Islet precursor cell (in vitro differentiated cells): ENCODE results near the gene LARP1B.
"Not testable (repeated sequence)": the region's sequence is repeated elsewhere in the genome, so short reads cannot be mapped to it uniquely, and the experiment has no call there.

ENCODE experiments used
- DNase-seq: peaks from one replicate; pipeline ENCODE4 v3.0.0-alpha.2; 2018

LARP1B gene

DNA sequence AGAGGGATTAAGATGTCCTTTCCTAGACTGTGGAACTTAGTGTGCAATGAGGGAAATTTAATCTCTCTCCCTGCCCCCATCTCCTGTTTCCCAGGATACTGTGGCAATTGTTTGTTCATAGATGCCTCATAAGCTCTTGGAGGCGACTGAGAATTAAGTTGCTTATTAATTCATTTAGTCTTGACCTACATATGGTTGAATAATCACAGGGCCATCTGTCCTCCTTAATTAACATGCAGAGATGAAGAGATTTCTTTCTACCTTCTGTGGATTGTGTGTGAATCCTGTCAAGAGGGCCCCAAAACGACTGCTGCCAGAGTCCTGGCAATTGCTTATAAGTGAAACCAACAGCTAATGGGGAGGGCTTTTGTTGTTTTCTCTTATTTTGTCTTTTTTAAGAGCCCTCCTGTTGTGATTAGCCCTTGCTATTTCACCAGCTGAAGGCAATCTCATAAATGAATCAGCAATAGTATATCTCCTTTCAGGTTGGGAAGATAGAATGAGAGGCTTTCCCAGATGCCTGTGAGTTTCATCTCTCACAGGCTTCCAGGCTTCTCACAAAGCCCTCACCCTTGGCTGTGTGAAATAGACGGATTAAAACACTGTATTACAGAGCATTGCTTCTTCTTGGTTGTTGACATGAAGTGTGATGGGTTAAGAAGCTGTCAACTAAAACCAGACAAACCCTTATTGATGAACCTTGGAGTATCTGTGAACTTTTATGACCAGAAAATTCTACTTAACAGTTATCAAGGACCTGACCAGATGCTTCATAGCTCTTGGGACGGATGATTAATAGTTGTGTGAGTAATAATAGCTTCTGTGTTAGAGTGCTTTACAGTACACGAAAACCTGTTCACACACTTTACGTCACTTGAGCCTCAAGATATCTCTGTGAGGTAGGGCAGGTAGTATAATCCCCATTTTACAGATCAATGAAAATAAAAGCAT is 168.0 kb downstream of the LARP1B start:
- DNase-seq: no peak

DNA sequence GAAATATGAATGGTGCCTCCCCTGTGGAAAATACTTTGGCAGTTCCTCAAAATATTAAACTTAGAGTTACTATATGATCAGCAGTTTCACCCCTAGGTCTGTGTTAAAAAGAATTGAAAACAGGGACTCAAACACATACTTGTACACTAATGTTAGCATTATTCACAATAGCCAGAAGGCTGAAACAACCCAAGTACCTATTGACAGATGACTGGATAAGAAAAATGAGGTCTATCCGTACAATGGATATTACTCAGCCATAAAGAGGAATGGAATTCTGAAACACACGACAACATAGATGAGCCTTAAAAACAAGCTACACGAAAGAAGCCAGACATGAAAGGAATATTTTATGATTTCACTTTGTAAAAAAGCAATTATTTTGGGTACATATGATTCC is 171.6 kb downstream of the LARP1B start:
- no peak for DNase-seq

DNA sequence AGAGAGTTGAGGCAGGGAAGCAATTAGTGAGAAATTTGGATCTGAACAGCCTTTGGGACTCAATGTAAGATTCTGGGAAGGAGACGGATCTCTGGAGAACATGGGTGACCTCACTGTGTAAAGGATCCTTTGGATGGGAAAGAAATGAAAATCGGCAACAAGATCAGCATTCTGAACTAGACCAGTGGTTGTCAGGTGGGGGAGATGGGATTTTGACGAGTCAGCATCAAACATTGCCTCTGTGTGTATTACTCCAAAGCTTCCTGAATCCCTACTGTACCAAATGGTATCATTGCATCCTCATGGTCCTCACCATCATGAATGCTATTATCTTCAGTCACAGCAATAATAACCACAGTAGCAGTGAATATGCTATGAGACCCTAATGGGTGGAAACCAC is 173.7 kb downstream of the LARP1B start:
- DNase-seq: no peak

DNA sequence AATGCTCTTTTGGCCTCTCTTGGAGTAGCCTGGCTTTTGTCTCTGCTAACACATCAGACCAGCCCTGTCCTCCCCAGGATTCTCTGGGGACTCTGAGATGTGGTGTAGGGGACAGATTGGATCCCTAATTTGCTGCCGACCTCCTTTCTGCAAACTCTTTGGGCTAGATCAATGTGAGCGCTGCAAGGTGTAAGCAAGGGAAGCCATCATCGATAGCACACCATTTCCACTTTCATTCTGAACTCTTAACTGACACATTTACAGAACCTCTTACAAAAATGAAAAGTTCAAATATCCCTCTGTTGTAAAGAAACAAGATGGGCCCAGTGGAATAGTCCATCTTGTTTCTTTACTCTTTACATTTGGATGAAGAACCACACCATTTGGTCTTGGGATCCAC is 179.9 kb downstream of the LARP1B start:
- no peak for DNase-seq

DNA sequence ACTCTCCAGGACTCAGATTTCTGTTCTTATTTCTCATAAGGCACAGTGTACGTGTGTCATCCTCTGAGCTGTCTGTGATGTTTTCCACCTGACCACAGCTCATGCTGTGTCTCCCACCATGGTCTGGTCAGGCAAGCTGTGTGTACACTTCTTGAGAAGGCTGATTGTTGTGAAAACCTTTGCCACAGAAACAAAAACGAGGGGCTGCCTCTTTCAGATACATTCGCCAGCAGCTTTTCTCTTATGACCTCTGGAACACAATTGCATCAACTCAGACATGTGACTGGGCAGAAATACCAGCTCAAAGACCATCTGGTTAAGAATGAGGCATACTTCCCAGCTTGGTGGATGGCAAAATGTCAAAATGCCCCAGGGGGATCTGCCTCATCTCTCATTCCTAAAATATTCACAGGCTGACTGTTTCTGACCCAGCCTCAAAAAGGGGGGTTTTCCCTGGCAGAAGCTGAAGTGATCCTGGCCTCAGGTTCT is 180.4 kb downstream of the LARP1B start:
- peak; percentile 87 for DNase-seq

DNA sequence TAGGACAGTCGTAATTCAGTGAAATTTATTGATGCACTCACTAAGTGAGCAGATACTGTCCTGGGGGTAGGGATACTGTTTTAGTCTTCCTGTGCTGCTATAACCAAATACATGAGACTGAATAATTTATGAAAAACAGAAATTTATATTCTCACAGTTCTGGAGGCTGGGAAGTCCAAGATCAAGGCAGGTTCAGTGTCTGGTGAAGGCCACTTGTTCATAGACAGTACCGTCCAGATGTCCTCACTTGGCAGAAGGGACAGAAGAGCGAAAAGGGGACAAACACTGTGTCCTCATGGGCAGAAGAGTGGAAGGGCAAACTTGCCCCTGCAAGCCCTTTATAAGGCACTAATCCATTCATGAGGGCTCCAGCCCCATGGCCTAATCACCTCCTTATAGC is 180.9 kb downstream of the LARP1B start:
- DNase-seq: no peak

GRCh38 chr4:128242601-128243000 is 181.5 kb downstream of the LARP1B start:
- DNase-seq: no peak

GRCh38 chr4:128244379-128244778 is 183.3 kb downstream of the LARP1B start:
- no peak for DNase-seq

DNA sequence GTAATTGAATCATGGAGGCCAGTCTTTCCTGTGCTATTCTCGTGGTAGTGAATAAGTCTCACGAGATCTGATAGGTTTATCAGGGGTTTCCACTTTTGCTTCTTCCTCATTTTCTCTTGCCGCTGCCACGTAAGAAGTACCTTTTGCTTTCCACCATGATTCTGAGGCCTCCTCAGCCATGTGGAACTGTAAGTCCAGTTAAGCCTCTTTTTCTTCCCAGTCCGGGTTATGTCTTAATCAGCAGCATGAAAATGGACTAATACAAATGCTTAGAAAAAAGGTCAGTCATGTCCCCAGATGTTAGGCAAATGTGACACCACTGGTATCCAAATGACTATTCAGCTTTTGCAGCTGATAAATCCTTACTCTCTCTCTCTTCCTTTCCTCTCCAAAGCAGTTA is 184.3 kb downstream of the LARP1B start:
- not testable (repeated sequence) for DNase-seq

DNA sequence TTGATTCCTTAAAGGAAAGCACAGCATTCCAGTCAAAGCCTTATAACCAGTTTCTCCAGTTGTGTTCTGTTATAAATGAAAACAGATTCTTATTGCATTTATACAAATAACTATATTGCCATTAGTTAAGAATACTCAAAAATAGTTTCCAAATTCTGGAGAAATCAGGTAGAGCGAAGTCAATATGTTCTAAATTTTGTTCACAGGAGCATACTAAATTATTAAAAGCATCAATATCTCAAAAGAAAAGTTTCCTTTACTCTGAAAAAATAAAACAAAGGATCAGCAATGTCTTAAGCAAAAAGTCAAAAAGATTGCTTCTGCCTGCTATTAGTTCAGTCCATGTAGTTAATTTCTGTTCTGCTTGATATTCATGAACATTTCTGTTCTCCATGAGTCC is 186.8 kb downstream of the LARP1B start:
- DNase-seq: no peak

GRCh38 chr4:128249787-128250668 is 188.9 kb downstream of the LARP1B start:
- no peak for DNase-seq

GRCh38 chr4:128255906-128256305 is 194.8 kb downstream of the LARP1B start:
- DNase-seq: no peak

DNA sequence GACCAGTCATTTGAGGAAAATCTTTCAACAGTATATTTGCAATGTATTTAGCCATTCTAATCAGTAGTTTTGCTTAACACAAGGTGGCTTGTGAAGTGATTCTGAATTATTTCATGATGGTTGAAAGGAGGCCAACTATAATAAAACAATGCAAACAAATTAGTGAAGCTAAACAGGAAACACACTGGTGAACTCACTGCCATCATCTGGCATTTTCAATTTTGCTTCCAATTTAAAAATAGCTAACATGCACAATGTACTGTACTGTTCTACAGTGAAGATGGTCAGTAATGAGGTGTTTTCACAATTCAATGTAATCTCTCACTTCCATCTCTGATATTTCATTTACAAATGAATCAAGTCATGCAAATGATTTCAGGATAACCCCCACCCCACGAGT is 195.4 kb downstream of the LARP1B start:
- DNase-seq: no peak

- DNase-seq: not testable (repeated sequence)
These were observed 197.1 kb downstream of the LARP1B start for GRCh38 chr4:128258166-128258565.

DNA sequence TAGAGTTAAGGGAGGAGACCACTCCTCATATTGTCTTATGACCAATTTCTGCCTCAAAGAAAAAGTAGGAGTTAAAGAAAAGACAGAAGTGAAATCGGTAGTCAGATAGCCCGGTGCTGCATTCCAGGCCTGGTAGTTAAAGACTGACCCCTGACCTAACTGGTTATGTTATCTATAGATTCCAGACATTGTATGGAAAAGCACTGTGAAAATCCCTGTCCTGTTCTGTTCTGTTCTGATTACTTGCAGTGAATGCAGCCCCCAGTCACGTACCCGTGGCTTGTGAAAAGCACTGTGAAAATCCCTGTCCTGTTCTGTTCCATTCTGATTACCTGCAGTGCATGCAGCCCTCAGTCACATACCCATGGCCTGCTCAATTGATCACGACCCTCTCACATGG is 198.8 kb downstream of the LARP1B start:
- not testable (repeated sequence) for DNase-seq
